CD8-positive, alpha-beta memory T cell (primary cell): ENCODE data around the gene FKBP1A. TPM values are rescaled to one million over a fixed set of nuclear protein-coding genes. Genes with fewer than 3 reads are reported as not detected.
A peak's percentile ranks its signal among the peaks of the same experiment; 100 is the strongest.

Source experiments
- CTCF ChIA-PET: fragments of 350-600 bp; sonication (Branson Sonifier 250); formaldehyde crosslinking; loops from one replicate; lab custom pipeline; 2021; ENCODE audit warnings: antibody characterized with exemption; lab: Charles Lee
- POLR2A ChIA-PET: fragments of 350-600 bp; sonication (Branson Sonifier 250); formaldehyde crosslinking; loops from one replicate; lab custom pipeline; 2021; ENCODE audit warnings: antibody characterized with exemption; lab: Charles Lee
- DNase-seq, 5 donors: peaks; one replicate each; pipeline versions ENCODE4 v3.0.0 to v3.0.0-alpha.2; 2020 to 2022; ENCODE audit warnings: mixed read lengths in 1 of 5
- H3K27ac ChIP-seq: one replicate; pipeline ENCODE4 v1.7.0; 2013; ENCODE audit warnings: low read depth, mild to moderate bottlenecking, low read length, moderate library complexity
- H3K27me3 ChIP-seq: 2 replicates; pipeline ENCODE4 v1.7.0; 2013; ENCODE audit warnings: low read length, mild to moderate bottlenecking; ENCODE audit not compliant: insufficient read depth, poor library complexity, severe bottlenecking
- H3K36me3 ChIP-seq: 2 replicates; pipeline ENCODE4 v1.7.0; 2013; ENCODE audit warnings: mild to moderate bottlenecking, low read length, moderate library complexity; ENCODE audit not compliant: insufficient read depth
- H3K4me1 ChIP-seq: 2 replicates; pipeline ENCODE4 v1.7.0; 2013; ENCODE audit warnings: mild to moderate bottlenecking, low read length, moderate library complexity; ENCODE audit not compliant: insufficient read depth
- H3K4me3 ChIP-seq: 2 replicates; pipeline ENCODE4 v1.7.0; 2013; ENCODE audit warnings: mild to moderate bottlenecking, low read length
- H3K9me3 ChIP-seq: 2 replicates; pipeline ENCODE4 v1.7.0; 2013; ENCODE audit warnings: mild to moderate bottlenecking, low read length
- H3K27ac Mint-ChIP-seq, 8 donors: one replicate each; pipeline ENCODE4 v1.8.0; 2020 to 2021; ENCODE audit warnings: mixed read lengths in 8 of 8, mild to moderate bottlenecking in 6 of 8, inconsistent platforms in 3 of 8, moderate library complexity in 3 of 8
- H3K27me3 Mint-ChIP-seq, 2 donors: one replicate each; pipeline ENCODE4 v1.8.0; 2020 to 2021; ENCODE audit warnings: mixed read lengths in 2 of 2, mild to moderate bottlenecking in 1 of 2, moderate library complexity in 1 of 2
- H3K36me3 Mint-ChIP-seq, 3 donors: one replicate each; pipeline ENCODE4 v1.8.0; 2020 to 2021; ENCODE audit warnings: mixed read lengths in 3 of 3, inconsistent platforms in 1 of 3, mild to moderate bottlenecking in 1 of 3
- H3K4me1 Mint-ChIP-seq, 3 donors: one replicate each; pipeline ENCODE4 v1.8.0; 2020 to 2021; ENCODE audit warnings: mixed read lengths in 3 of 3, inconsistent platforms in 1 of 3, mild to moderate bottlenecking in 1 of 3
- H3K4me3 Mint-ChIP-seq, 7 donors: one replicate each; pipeline ENCODE4 v1.8.0; 2020 to 2021; ENCODE audit warnings: mixed read lengths in 7 of 7, mild to moderate bottlenecking in 6 of 7, moderate library complexity in 4 of 7, inconsistent platforms in 2 of 7
- H3K9me3 Mint-ChIP-seq, 5 donors: one replicate each; pipeline ENCODE4 v1.8.0; 2020 to 2022; ENCODE audit warnings: mixed read lengths in 5 of 5, mild to moderate bottlenecking in 3 of 5, moderate library complexity in 2 of 5, inconsistent platforms in 1 of 5
- polyA plus RNA-seq: library from polyadenylated mRNA; unstranded; fragments of 300-500 nt; fragmentation: Illumina TruSeq; gene quantifications from one replicate; pipeline ENCODE4 v1.2.3, GENCODE V29; 2021
- total RNA-seq, 2 experiments: library from RNA; stranded (reverse); gene quantifications; one replicate each; pipeline ENCODE4 v1.2.3, GENCODE V29; 2021

The FKBP1A gene
- total RNA-seq (100 to 1,000 TPM; 274 TPM), polyA plus RNA-seq (43.1 TPM)

DNA sequence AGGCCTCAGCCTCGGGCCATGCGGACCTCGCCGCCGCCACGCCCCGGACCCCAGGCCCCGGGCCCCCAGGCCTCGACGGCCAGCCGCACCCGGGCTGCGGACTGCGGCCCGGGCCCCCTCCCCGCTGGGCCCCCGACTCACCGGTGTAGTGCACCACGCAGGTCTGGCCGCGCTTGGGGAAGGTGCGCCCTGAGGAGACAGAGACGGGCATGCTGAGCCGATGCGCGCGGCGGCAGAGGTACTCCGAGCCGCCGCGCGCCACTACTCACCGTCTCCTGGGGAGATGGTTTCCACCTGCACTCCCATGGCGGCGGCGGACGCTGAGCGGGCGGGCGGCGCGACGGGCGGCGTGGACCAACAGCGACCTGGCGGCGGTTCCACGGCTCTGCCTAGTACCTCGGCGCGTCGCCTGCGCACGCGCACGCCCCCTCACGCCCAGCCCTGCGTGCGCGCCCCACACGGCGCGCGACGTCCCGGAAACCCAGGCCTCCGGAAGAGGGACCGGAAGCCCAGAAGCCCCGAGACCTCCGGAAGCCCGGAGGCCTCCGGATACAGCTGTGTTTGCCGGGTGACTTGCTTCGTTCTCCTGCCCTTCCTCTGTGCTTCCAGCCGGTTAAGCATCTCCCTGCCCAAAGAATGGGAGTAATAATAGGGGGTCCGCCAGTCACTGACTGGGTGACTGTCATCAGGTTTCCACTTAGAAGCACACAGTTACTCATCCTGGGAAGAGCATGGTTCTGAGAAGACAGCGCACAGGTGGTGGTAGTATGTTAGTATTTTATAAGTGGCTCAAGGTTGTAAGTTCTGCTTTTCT is at the start of gene FKBP1A:
Gene FKBP1A, minus strand, starts transcription at position 362 of the 814 bp plus-strand sequence. Its CDS starts 56 bp downstream, at position 306.
- CTCF ChIA-PET, result interaction anchor here (0.7 to 2.6 kb wide), 5 partner anchors 16 to 384 kb away, joined by 3 to 13 read pairs (median 3); partner anchors contain the start of gene NSFL1C
- Histone ChIP-seq H3K9me3 (no peaks in the 10 kb centered on the region), H3K27me3 (no peaks in the 10 kb centered on the region), H3K4me1 (peaks cover 53% of the 10 kb centered on the region), H3K4me3 (peak within 1 kb of the TSS; percentile 95), H3K27ac (peak within 1 kb of the TSS; percentile 76), H3K36me3 (no peaks in the 10 kb centered on the region)
- POLR2A ChIA-PET, result interaction anchor here (0.9 to 1.5 kb wide), 2 partner anchors 26 to 68 kb away, joined by 3 read pairs; no protein-coding TSS in a partner anchor
- Mint-ChIP-seq H3K27ac (peak within 1 kb of the TSS; percentile 80 to 98 (median 94)), H3K4me1 (peaks cover 52 to 57% (median 52%) of the 10 kb centered on the region in 3 donors), H3K9me3 (peaks cover 0 to 6% (median 0%) of the 10 kb centered on the region in 5 donors), H3K36me3 (peaks cover 2 to 8% (median 5%) of the 10 kb centered on the region in 3 donors), H3K27me3 (peaks cover 11 to 16% of the 10 kb centered on the region in 2 donors), H3K4me3 (peak within 1 kb of the TSS; percentile 79 to 97 (median 92))
- DNase-seq, result peak; percentile 83 to 95 (median 87)

DNA sequence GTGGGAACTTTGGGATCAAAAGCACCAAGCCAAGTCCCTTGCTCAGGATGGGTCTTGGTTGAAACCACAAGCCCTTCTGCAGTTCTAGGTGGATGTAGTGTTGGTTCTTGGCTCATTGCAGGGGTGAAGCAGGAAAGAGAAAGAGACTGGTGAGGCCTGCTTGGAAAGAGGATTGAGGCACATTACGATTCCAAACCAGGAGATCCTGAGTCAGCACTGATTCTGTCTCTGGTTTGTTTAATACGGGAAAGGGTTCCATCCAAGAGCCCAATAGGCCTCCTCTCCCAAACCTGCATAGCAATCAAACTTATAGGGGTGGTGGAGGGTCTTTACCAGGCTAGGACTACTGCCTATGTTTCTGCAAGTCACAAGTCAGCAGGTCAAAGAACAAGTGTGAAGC is 49.5 kb upstream of the FKBP1A start:
- CTCF ChIA-PET, result no interaction called here

GRCh38 chr20:1441133-1441532 is 48.3 kb upstream of the FKBP1A start:
- H3K36me3 Mint-ChIP-seq, result peaks cover 13 to 58% (median 17%) of the 10 kb centered on the region in 3 donors
- H3K4me3 ChIP-seq, result no peak overlapping the region
- peaks cover 28% of the 10 kb centered on the region for H3K36me3 ChIP-seq
- no peaks in the 10 kb centered on the region for H3K27me3 ChIP-seq
- H3K9me3 ChIP-seq, result no peaks in the 10 kb centered on the region
- ChIA-PET POLR2A (no interaction called here), CTCF (interaction anchor here (1.0 kb wide), 2 partner anchors 12 to 128 kb away, joined by 3 to 5 read pairs; no protein-coding TSS in a partner anchor)
- no peak overlapping the region for H3K4me3 Mint-ChIP-seq
- H3K9me3 Mint-ChIP-seq, result no peaks in the 10 kb centered on the region
- H3K27me3 Mint-ChIP-seq, result peaks cover 0 to 3% of the 10 kb centered on the region in 2 donors
- no peak overlapping the region for H3K27ac ChIP-seq
- peak overlapping the region in 1 of 8 donors; percentile 54 for H3K27ac Mint-ChIP-seq
- H3K4me1 Mint-ChIP-seq, result peaks cover 4 to 13% (median 5%) of the 10 kb centered on the region in 3 donors
- no peak for DNase-seq
- H3K4me1 ChIP-seq, result peaks cover 9% of the 10 kb centered on the region

More for the DNA sequence above, 49.5 kb upstream of the FKBP1A start:
- Mint-ChIP-seq H3K4me3 (no peak overlapping the region), H3K36me3 (peaks cover 16 to 70% (median 17%) of the 10 kb centered on the region in 3 donors), H3K27me3 (no peaks in the 10 kb centered on the region), H3K4me1 (peaks cover 1 to 10% (median 2%) of the 10 kb centered on the region in 3 donors), H3K27ac (no peak overlapping the region), H3K9me3 (no peaks in the 10 kb centered on the region)
- Histone ChIP-seq H3K9me3 (no peaks in the 10 kb centered on the region), H3K4me1 (peaks cover 9% of the 10 kb centered on the region), H3K4me3 (no peak overlapping the region), H3K36me3 (peaks cover 40% of the 10 kb centered on the region), H3K27ac (no peak overlapping the region), H3K27me3 (no peaks in the 10 kb centered on the region)
- no peak for DNase-seq
- POLR2A ChIA-PET, result no interaction called here

- Mint-ChIP-seq H3K36me3 (peaks cover 11 to 47% (median 13%) of the 10 kb centered on the region in 3 donors), H3K27ac (peak overlapping the region in 1 of 8 donors; percentile 1), H3K4me3 (no peak overlapping the region), H3K4me1 (peaks cover 8 to 17% (median 11%) of the 10 kb centered on the region in 3 donors), H3K27me3 (peaks cover 0 to 3% of the 10 kb centered on the region in 2 donors), H3K9me3 (no peaks in the 10 kb centered on the region)
- Histone ChIP-seq H3K27me3 (no peaks in the 10 kb centered on the region), H3K27ac (no peak overlapping the region), H3K4me3 (no peak overlapping the region), H3K4me1 (peaks cover 13% of the 10 kb centered on the region), H3K36me3 (peaks cover 17% of the 10 kb centered on the region), H3K9me3 (no peaks in the 10 kb centered on the region)
- ChIA-PET POLR2A (no interaction called here), CTCF (interaction anchor here (1.0 kb wide), 2 partner anchors 13 to 127 kb away, joined by 3 to 5 read pairs; no protein-coding TSS in a partner anchor)
- no peak for DNase-seq
These were observed 47.2 kb upstream of the FKBP1A start for GRCh38 chr20:1440024-1440423.

DNA sequence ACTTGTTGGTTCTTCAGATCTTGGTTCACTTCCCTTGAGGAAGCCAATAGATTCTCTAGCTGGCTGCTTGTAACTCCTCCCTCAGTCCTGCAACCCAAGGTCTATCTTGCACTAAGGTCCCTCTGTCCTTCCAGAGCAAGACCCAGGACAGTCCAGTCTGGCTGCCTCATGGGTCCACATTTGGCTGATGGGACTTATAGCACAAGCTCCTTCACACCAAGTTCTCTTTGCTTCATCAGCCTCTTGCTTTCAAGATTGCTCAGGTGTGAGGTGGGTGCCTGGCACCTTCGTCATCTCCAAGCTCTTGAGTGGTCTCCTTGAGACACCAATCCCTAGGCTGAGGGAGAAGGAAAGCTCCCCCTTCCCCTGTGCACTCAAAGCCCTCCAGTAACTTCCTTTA is 45.5 kb upstream of the FKBP1A start:
- no peaks in the 10 kb centered on the region for H3K9me3 Mint-ChIP-seq
- no peak overlapping the region for H3K4me3 Mint-ChIP-seq
- no peak for DNase-seq
- H3K27me3 Mint-ChIP-seq, result peaks cover 0 to 7% of the 10 kb centered on the region in 2 donors
- Histone ChIP-seq H3K36me3 (peaks cover 8% of the 10 kb centered on the region), H3K27ac (no peak overlapping the region), H3K4me1 (peaks cover 21% of the 10 kb centered on the region), H3K27me3 (no peaks in the 10 kb centered on the region), H3K9me3 (no peaks in the 10 kb centered on the region), H3K4me3 (no peak overlapping the region)
- peaks cover 24 to 26% (median 24%) of the 10 kb centered on the region in 3 donors for H3K4me1 Mint-ChIP-seq
- ChIA-PET CTCF (interaction anchor here (1.1 to 5.3 kb wide), 4 partner anchors 9 to 126 kb away, joined by 3 to 27 read pairs (median 10); no protein-coding TSS in a partner anchor), POLR2A (no interaction called here)
- H3K27ac Mint-ChIP-seq, result no peak overlapping the region
- peaks cover 4 to 30% (median 7%) of the 10 kb centered on the region in 3 donors for H3K36me3 Mint-ChIP-seq

GRCh38 chr20:1437235-1437904 is 44.5 kb upstream of the FKBP1A start:
- peaks cover 5 to 7% of the 10 kb centered on the region in 2 donors for H3K27me3 Mint-ChIP-seq

GRCh38 chr20:1436263-1436662 is 43.4 kb upstream of the FKBP1A start:
- Mint-ChIP-seq H3K4me1 (peaks cover 23 to 24% (median 24%) of the 10 kb centered on the region in 3 donors), H3K4me3 (no peak overlapping the region), H3K36me3 (peaks cover 0 to 11% (median 0%) of the 10 kb centered on the region in 3 donors), H3K27ac (no peak overlapping the region), H3K27me3 (peaks cover 8 to 13% of the 10 kb centered on the region in 2 donors), H3K9me3 (no peaks in the 10 kb centered on the region)
- POLR2A ChIA-PET, result interaction anchor here (0.6 kb wide), 1 partner anchor 19 kb away, joined by 3 read pairs; no protein-coding TSS in a partner anchor
- CTCF ChIA-PET, result interaction anchor here (1.0 to 5.3 kb wide), 11 partner anchors 11 to 128 kb away, joined by 3 to 27 read pairs (median 4); partner anchors contain the start of gene NSFL1C
- H3K4me3 ChIP-seq, result no peak overlapping the region
- DNase-seq, result no peak
- H3K9me3 ChIP-seq, result no peaks in the 10 kb centered on the region
- H3K27me3 ChIP-seq, result no peaks in the 10 kb centered on the region
- no peaks in the 10 kb centered on the region for H3K36me3 ChIP-seq
- no peak overlapping the region for H3K27ac ChIP-seq
- H3K4me1 ChIP-seq, result peaks cover 18% of the 10 kb centered on the region

More at GRCh38 chr20:1437235-1437904, 44.5 kb upstream of the FKBP1A start:
- ChIA-PET CTCF (interaction anchor here (0.6 to 5.3 kb wide), 20 partner anchors 10 to 183 kb away, joined by 3 to 27 read pairs (median 3); partner anchors contain the start of gene SNPH), POLR2A (no interaction called here)
- peaks cover under 1% of the 10 kb centered on the region for H3K36me3 ChIP-seq
- H3K4me3 ChIP-seq, result no peak overlapping the region
- Mint-ChIP-seq H3K4me3 (no peak overlapping the region), H3K4me1 (peaks cover 24 to 26% (median 24%) of the 10 kb centered on the region in 3 donors), H3K27ac (peak overlapping the region in 2 of 8 donors; percentile 37 to 40), H3K9me3 (no peaks in the 10 kb centered on the region), H3K36me3 (peaks cover 4 to 20% (median 4%) of the 10 kb centered on the region in 3 donors)
- no peaks in the 10 kb centered on the region for H3K9me3 ChIP-seq
- H3K27ac ChIP-seq, result no peak overlapping the region
- peaks cover 21% of the 10 kb centered on the region for H3K4me1 ChIP-seq
- peak; percentile 64 to 84 (median 69) for DNase-seq
- no peaks in the 10 kb centered on the region for H3K27me3 ChIP-seq
